GM11168 (cell line): ENCODE data around the gene UCHL5.

Experiments
- in situ Hi-C: fragments of 300-500 bp; cut with MboI; formaldehyde crosslinking; loops from one replicate; pipeline ENCODE4 v1.12.0; 2022; ENCODE audit warnings: low sequenced_read_pairs; ENCODE audit not compliant: unreplicated experiment

Gene UCHL5, protein sequence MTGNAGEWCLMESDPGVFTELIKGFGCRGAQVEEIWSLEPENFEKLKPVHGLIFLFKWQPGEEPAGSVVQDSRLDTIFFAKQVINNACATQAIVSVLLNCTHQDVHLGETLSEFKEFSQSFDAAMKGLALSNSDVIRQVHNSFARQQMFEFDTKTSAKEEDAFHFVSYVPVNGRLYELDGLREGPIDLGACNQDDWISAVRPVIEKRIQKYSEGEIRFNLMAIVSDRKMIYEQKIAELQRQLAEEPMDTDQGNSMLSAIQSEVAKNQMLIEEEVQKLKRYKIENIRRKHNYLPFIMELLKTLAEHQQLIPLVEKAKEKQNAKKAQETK

DNA sequence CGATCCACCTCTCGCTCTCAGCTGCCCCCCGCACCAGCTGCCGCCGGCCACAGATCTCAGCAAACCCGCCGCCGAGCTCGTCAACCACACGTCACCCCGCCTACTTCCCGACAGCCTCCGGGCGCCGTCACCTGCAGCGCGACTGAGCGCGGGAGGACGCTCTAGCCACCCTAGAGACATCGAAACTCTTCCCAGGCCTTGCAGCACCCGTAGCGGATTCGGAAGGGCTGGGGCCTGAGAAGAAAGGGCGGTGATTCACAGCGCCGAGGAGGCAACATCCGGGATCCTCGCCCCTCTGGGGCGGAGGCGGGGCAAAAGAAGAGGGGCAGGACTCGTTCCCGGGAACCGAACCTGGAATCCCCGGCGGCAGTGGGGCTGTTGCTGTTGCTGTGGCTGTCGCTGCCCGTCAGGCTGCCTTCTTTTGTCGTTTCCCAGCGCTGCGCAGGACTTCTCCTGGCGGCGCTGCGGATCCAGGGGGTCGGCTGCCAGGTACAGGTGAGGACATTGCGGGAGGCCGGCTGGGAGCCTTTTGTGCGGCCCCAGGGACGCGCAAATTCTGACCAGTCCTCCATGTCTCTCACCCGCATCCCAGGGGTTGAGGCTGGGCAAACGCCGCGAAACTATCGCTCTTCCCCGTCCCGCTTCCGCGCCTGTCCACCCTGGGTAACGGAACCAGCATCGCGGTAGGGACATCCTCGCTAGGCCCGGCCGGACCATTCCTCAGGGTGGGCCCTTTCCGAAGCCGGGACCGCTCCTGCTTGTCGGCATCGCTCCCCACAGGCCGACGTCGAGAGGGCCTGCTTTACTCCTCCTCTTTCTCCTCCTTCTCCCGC is at the start of gene UCHL5, which contains the start of gene RO60:
Gene UCHL5, minus strand, starts transcription at position 79 of the 833 bp plus-strand sequence. CDS start 100 bp downstream, outside the sequence.
Gene RO60, plus strand, starts transcription at position 331 of the 833 bp plus-strand sequence. CDS start 9,443 bp downstream, outside the sequence.
- in situ Hi-C loops, result loop anchor here (10.0 kb wide), 1 partner anchor 415 kb away; no protein-coding TSS in a partner anchor

DNA sequence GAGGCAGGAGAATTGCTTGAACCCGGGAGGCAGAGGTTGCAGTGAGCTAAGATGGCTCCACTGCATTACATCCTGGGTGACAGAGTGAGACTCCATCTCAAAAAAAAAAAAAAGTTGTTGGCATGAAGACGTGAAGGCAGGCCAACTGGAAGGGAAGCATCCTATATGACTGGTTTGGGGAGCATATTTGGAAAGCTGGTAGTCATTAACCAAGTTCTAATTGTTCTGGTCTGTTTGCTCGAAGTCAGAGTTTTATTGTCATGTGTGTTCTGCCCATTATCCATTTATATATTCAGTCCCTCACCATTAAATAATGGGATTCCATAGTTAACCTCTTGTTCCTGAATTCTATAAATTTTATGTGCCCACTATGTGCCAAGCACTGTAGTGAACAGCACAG is 49.3 kb upstream of the UCHL5 start:
- in situ Hi-C loops, result no loop called here

DNA sequence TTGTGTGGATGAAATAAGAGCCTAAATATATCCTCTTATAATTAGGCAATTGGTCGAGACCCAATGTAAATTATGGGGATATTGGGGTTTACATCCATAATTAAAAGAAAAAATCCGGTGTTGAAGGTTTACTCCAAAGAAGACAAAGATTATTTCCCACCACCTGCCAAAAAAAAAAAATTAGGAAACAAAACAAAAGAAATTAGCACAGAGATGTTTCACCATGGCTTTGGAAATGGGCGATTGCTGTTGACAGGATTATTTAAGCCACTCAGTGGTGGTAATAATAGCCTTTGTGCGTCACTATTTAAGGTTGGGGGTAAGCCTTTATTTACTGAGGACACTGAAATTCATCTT is 46.6 kb upstream of the UCHL5 start:
- in situ Hi-C loops, result no loop called here

DNA sequence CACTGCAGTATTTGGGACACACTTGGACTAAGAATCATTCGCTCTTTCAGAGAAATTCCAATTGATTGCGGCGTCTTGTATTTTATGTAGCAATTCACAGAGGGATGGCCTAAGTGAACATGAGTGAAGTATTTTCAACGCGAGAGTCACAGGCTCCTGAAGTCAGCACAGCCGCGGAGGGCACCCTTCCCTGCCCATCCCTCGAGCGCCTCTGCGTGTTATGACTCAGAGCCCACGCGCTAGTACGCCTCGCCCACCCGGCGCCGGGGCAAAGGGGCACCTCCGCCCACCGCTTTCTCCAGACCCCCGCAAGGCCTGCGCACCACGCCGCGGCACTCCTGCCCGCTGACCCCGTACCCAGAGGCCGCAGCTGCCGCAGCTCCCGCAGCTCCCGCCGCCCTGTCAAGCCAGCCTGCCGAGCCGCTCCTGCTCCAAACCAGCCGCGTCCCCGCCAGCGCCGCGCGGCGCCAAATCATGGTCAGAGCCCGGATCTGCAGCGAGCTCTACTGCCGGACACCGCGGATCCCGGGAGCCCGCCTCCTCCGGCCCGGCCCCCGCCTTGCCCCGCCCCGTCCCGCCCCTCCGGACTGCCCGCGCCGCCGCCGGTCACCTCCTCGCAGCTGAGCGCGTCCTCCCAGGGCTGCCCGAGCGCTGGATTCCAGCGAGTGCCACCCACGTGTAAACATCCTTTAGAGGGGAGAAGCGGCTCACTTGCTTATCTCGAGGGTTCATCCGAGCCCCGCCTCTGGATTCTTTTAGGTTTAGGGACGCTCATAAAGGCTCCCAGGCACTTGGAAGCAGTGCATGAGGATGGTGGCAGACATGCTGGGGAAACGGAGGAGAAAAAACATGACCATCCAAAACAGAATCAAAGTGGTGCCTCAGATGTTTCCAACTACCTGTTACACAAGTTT is 46.0 kb upstream of the UCHL5 start, which contains the start of gene GLRX2:
Gene GLRX2, minus strand, starts transcription at position 508 of the 914 bp plus-strand sequence. Its CDS starts 32 bp downstream, at position 476.
- in situ Hi-C loops, result no loop called here

DNA sequence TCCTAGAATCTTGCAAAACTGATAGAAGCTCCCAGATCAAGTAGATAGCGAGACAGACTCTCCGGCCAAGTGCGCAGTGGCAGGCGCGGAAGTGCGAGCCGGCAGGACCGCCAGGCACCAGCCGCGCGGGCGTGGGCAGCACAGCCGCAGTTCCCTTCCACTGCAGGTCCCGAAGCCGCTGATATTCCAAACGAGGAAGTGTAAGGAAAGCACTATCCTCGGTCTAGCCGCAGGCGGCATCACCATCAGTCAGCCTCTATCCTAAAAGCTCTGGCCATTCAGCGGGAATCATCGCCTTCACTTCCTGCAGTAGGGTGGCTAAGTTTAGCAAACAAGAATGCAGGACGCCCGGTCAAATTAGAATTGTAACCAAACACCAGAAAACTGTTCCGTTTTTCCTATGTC is 45.3 kb upstream of the UCHL5 start:
- in situ Hi-C loops, result no loop called here

DNA sequence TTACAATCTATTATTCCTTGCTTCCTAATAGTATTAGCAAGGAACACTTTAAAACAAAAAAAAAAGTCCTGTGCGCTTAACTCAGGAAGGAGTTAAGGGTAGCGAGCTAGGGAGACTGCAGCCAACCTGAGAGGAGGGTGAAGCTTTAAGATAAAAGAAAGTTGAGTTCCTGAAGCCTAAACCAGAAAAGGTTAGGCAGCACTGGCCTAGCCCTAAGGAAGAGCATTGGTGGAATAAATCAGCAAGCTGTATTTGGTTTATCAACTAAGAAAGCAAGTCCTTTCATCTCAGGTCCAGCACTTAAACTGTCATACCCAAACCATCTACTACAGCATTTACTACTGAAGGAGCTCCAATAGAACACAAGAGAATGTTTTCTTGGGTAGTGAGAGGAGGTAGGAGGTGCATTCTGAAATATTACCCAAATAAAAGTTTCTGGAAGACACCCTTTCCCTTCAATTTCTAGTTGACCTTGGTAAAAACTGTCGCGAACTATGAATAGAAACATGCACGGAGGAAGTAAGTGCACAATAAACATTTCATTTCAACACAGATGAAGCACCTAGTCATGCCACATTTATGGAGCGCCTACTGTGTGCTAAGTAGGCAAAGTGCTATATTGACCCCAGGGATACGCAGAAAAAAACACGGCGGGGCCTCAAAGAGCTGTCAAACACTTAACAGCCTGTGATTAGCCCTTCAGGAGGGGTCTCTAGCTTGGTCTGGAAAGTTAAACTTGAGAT is 44.8 kb upstream of the UCHL5 start:
- in situ Hi-C loops, result no loop called here

DNA sequence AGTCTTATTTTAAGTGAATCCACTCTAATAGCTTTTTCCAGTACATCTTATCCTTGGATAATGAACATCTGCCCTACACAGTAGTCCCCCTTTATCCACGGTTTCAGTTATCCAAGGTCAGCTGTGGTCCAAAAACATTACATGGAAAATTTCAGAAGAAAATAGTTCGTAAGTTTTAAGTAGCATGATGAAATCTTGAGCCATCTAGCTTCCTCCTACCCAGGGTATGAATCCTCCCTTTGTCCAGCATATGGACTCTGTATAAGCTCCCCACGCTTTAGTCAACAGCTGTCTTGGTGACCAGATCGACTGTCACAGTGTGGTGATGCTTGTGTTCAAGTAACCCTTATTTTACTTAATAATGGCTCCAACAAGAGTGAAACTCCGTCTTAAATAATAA is 43.5 kb upstream of the UCHL5 start:
- in situ Hi-C loops, result no loop called here

DNA sequence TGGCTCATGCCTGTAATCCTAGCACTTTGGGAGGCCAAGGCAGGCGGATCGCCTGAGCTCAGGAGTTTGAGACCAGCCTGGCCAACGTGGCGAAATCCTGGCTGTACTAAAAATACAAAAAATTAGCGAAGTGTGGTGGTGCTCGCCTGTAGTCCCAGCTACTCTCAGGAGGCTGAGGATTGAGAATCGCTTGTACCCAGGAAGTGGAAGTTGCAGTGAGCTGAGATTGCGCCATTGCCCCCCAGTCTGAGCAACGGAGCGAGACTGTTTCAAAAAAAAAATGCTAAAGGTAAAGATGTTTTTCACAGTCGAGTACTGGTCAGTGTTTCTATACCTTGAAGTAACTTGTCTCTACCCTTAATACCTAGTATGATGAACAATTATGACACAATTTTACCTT is 35.0 kb upstream of the UCHL5 start:
- in situ Hi-C loops, result no loop called here

DNA sequence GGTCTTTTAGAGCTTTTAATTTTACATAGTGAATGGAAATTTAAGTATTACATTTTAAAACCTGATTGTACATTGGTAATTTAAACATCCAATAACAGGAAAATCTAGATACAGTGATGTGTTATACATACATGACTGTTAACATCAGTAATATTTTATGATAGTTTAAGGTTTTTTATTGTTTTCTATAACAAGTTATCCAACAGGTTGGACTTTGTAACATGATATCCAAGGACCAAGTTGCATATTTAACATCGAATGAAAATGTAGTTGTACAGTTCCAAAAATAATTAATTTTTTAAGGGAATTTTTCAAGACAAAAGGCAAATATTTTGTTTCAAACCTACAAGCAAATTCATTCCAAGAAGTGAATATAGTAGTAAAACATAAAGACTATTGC is 31.7 kb upstream of the UCHL5 start:
- in situ Hi-C loops, result no loop called here

DNA sequence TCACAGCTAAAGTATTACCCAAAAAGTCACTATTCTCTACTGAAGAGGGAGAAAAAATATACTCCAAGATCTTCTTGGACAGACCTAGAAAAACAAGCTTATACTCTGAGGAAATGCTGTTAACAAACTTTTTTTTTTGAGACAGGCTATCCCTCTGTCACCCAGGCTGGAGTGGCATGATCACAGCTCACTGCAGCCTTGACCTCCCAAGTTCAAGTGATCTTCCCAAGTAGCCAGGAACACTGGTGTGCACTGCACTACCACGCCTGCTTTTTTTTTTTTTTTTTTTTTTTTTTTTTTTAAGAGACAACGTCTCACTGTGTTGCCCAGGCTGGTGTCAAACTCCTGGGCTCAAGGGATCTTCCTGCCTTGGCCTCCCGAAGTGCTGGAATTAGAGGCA is 28.7 kb upstream of the UCHL5 start:
- in situ Hi-C loops, result no loop called here

DNA sequence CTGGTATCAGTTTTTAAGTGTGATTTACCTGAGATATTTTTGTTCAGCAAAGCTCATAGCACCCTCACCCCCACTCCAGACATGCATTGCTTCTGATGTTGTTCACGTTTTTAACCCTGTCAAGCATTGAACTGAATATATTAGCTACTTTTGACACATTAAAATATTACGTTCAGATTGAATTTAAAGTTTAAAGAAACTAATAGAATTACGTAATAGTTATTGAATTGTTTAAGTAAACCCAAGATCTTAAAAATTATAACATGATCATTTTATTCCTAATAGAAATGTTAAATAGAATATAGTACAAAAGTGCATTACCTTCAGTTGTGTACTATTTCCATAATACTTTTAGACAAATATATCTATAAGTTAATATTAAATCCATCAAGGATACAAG is 27.2 kb upstream of the UCHL5 start:
- in situ Hi-C loops, result no loop called here

DNA sequence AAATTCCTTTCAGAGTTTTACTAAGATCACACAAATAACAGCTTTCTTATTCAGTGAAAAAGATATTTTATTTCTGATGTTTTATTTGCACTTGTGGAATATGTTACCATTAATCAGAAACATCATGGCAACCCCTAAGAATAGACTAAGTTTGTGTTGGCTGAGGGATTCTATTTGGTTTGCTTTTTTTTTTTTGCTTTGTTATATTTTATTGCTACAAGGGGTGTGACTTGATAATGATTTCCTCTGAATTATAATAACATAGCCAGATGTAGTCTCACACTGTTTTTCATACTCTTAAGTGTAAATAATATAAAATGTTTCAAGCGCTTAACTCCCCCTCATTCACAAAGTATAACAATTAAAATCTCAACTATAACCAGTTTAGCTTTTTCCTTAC is 26.1 kb upstream of the UCHL5 start:
- in situ Hi-C loops, result no loop called here

DNA sequence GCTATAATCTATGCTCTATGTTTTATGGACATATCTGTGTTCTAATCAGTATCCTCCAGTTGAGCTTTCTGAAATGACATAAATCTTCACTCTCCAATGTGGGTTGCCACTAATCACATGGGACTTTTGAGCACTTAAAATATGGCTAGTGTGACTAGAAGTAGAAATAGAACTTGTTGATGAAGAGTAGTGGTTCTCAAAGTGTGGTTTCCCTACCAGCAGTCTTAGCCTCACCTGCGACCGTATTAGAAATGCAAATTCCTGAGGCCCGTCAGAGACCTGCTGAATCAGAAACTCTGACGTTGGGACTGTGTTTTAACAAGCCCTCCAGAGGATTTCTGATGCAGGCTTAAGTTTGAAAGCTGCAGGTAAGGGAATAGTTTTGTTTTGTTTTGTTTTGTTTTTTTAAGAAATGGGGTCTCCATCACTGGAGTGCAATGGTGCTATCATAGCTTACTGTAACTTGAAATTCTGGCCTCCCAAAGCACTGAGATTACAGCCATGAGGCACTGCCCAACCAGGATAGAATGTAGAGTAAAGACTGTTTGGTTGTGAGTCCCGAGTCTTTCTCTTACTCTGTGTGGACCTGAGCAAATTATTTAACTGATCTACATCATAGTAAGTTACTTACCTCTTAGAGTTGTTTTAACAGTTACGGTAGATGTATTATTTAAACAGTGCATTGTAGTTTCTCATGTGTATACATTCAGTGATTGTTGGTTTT is 24.4 kb upstream of the UCHL5 start:
- in situ Hi-C loops, result no loop called here

DNA sequence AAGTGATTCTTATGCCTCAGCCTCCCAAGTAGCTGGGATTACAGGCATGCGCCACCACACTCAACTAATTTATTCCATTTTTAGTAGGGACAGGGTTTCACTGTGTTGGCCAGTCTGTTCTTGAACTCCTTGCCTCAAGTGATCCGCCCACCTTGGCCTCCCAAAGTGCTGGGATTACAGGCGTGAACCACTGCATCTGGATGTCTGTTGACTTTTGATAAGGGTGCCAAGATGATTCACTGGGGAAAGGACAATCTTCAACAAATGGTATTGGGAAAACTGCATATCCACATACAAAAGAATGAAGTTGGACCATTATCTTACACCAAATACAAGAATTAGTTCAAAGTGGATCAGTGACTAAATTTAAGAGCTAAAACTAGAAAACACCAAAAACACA is 20.0 kb upstream of the UCHL5 start:
- in situ Hi-C loops, result no loop called here

DNA sequence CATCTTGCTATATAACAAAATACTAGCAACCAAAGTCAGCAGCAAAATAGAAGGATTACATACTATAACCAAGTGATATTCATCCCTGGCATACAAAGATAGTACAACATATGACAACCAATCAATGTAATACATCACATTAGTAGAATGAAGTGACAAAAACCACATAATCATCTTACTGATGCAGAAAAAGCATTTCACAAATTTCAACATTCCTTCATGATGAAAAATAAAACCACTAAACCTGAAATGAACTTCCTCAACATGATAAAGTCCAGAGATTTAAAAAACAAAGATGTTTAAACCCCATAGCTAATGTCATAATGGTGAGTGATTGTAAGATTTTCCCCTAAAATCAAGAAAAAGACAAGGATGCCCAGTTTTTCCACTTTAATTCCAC is 18.8 kb upstream of the UCHL5 start:
- in situ Hi-C loops, result no loop called here

DNA sequence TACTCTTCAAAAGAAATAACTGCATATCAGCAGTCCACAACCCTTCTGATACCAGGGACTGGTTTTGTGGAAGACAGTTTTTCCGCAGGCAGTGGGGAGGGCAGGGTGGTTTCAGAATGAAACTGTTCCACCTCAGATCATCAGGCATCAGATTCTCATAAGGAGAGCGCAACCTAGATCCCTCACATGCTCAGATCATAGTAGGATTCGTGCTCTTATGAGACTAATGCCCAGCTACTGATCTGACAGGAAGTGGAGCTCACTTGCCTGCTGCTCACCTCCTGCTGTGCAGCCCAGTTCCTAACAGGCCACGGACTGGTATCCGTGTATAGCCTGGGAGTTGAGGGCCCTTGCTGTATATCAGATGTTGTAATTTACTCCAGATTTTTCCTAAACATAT is 11.8 kb upstream of the UCHL5 start:
- in situ Hi-C loops, result no loop called here

DNA sequence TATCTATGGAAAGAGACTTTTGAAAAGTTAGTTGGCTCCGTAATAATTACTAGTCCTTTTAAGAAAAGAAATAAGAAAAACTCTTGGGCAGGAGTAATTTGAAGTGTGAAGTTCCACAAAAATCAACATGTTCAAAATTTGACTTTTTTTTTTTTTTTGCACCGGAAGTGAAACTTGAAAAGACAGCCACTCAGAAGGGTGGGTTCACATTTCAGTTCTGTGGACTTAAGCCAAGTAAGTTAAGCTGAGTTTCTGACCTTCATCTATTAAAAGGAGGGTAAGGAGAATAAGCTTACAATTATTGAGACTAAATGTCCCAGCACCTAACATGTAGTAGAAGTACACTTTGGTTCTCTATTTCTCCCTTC is 11.2 kb upstream of the UCHL5 start:
- in situ Hi-C loops, result no loop called here

DNA sequence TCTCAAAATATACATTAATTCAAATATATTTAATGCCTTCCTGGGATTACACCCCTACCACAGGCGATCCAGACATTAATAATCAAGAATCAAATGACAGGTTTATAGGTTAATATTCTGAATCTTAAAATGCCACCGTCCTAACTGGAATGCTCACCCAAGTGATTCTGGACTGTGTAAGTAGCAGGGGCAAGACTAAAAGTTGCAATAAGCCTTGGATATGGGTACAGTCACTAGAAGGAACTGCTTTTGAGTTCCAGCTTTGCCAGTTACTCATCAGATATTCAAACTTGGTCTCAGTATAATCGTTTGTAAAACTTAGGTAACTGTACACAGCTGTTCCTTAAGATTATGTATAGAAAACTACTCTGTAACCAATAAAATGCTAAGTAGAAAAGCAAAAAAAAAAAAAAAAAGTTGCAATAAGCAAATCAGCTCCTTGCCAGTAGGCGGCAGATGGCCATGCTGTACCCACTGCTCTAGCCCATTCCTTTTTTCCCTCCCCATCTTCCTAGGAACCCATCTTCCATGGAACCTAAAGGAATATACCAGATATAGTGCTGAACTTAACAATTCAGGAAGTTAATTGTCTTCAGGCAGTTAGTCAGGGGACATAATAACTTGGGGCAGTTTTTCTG is 10.7 kb upstream of the UCHL5 start:
- in situ Hi-C loops, result no loop called here

DNA sequence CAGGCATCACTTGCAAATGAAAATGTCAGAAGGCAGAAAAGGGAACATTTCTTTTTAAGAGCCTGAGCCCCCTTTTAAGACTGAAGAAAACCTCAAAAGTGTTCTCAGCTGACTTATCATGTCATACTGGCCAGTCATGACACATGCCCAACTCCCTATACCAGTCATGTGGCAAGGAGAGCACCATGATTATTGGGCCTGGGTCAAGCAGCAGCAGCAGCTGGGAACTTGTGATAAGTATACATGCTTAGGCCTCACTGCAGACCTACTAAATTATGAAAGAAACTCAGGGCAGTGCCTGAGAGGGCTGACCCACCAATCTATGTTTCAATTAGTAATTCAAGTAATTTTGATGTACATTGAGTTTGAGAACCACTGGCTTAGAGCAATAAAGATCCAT is 8.9 kb upstream of the UCHL5 start:
- in situ Hi-C loops, result no loop called here
